Measurements from ENCODE around the gene ZSCAN16. TPM values are rescaled to one million over a fixed set of nuclear protein-coding genes. Genes with fewer than 3 reads are reported as not detected.
A peak's percentile ranks its signal among the peaks of the same experiment; 100 is the strongest.
"Not testable (repeated sequence)": the region's sequence is repeated elsewhere in the genome, so short reads cannot be mapped to it uniquely, and the experiment has no call there.

Gene ZSCAN16
- total RNA-seq, 2 donors from 2014 or later = 7.1 to 8.6 TPM

DNA sequence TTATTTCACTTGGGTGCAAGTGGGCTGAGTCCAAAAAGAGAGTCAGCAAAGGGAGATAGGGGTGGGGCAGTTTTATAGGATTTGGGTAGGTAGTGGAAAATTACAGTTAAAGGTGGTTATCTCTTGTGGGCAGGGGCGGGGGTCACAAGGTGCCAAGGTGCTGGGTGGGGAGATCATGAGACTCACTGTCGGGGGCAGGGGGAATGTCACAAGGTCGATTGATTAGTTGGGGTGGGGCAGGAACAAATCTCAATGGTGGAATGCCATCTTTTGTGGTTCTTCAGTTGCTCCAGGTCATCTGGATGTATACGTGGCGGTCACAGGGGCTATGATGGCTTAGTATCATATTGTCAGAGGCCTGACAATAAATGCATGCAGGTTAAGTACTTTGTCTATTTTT is 2.1 kb upstream of the ZSCAN16 start:
- intact Hi-C loops (cut with DNase I, micrococcal nuclease); DNase-seq; ATAC-seq: not testable (repeated sequence)

DNA sequence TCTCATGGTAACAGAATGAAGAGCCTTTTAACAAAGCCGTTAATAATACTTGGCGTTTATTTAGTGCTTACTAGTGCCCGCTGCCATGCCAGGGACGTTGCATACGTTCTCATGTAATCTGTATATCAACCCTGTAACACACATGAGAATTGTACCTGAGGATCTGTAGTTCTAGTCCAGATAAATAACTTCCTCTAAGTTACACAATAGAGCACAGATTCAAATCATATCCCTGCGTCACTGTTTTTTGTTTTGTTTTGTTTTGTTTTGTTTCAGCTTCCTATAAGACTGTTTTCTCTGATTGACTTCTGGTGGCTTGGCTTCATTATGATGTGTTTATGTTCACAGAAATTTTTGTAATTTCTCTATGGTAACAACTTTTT is 553 bp downstream of the ZSCAN16 start:
- ATAC-seq = peak; percentile 49
- intact Hi-C loops (cut with DNase I, micrococcal nuclease) = no loop called here
- DNase-seq = no peak

DNA sequence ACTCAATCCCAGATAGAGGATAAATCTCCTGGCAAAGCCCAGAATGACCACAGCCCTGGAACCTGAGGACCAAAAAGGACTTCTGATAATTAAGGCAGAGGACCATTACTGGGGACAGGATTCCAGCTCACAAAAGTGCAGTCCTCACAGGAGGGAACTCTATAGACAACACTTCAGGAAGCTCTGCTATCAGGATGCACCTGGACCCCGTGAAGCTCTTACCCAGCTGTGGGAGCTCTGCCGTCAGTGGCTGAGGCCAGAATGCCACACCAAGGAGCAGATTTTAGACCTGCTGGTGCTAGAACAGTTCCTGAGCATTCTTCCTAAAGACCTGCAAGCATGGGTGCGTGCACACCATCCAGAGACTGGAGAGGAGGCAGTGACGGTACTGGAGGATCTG is 992 bp downstream of the ZSCAN16 start:
- intact Hi-C loops (cut with DNase I, micrococcal nuclease) = no loop called here
- ATAC-seq = no peak
- no peak for DNase-seq

DNA sequence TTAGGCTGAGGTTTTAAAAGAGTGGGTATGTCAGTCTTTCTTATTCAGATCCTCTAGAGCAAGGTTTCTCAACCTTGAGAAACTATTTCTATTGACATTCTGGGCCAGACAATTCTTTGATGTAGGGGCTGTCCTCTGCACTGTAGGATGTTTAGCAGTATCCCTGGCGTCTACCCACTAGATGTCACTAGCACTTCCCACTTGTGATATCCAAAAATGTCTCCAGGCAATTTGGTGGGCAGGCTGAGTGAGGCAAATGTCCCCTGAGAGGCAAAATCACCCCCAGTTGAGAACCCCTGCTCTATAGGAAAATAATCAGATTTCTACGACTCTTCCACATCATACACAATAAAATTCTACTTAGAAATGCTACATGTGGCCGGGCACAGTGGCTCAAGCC is 9.6 kb downstream of the ZSCAN16 start:
- DNase-seq = peak in 1 of 2 donors; percentile 10
- intact Hi-C loops (cut with DNase I, micrococcal nuclease) = no loop called here
- no peak for ATAC-seq

DNA sequence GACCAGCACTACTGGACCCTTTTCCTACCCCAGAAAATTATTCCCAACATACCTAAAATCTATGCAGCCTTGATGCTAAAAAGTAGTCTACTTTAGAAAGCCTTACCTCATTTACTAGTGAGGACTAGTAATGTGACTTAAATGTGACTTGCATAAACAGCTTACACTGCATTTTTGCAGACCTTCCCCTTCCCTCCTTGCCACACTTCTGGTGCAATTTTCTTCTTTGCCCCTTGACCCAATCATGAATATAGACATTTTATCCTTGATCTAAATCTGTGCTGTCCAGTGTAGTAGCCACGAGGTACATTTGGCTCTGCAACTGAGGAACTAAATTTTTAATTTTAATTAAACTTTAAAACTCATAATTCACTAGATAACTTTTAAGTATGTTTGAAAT is 10.3 kb downstream of the ZSCAN16 start:
- DNase-seq (no peak), ATAC-seq (no peak)
- intact Hi-C loops (cut with DNase I, micrococcal nuclease) = no loop called here

DNA sequence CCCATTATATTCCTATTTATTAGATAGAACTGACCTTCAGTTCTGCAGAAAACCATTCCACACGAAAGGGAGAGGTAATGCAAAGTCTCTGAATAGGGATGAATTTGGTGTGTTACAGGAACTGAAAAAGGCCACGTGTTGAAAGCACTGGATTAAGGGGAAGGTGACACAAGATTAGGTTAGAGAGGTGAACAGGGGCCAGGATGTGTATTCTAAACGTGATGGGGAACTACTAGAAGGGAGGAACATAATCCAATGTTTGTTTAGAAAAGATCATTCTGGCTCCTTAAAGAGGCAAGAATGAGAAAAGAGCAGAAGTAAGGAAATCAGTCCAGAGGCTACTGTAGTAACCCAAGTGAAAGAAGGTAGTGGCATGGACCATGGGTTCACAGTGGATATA is 11.0 kb downstream of the ZSCAN16 start:
- DNase-seq (no peak), ATAC-seq (no peak)
- intact Hi-C loops (cut with DNase I, micrococcal nuclease) = no loop called here

DNA sequence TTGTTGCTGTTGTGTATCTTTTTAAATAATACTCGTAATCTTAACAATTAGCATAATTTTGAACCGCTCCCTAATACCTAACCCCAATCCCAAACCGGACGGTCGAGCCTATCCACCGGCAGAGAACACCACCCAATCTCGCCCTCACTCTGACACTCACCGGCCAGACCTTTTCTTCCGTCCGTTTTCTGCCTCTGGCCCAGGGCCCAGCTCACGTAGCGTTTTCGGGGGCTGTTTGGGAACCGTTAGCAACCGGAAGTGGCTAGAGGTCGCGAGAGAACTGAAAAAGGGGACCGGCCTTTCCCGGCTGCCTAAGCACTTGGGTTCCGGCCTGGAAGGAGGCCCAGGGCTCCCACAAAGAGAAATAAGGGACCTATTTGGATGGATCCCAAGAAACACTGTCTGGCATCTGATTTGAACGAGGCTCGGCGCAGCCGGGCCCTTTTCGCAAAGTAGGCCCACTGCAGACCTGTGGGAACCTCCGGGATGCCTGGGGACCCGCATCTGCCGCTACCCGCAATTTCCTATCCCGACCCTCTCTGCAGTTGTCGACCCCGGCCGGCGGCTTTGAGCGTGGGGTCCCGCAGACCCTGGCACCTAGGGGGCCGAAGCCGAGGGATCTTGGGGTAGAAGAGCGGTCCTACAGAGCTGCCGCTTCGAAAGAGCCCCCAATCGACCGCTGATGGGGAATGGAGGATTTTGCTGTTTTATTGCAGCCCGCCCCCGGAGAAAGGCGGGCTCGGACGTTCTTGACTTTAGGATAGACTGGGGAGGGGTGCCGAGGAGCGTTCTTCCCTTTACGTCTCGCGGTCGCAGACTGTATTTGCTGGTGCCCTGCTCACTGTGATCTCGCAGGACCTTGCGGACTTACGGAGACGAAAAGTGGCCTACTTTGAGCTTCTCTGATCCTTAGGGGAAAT is 12.4 kb downstream of the ZSCAN16 start:
- intact Hi-C loops (cut with DNase I, micrococcal nuclease) = no loop called here
- DNase-seq (peak; percentile 87 to 91), ATAC-seq (peak; percentile 77)

DNA sequence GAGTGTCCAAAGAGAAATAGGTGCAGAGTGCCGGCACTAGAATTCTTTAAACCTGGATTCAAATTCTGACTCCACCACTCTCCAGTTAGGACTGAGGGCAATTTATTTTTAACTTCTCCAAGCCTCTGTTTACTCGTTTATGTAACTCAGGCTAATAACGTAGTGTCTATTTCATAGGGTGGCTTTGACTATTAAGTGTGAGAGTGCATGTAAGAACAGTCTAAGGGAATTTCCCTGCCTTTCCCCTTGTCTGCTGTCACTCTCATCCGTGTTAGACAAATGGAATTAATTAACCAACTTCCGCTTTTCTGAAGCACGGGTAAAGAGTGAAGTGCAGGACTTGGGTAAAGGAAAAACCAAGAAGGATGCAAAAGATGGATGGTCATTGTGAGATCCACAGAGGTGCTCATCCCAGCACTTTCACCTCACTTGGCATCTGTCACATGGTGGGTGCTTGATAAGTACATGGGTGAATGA is 13.1 kb downstream of the ZSCAN16 start:
- DNase-seq (no peak), ATAC-seq (peak; percentile 18)
- intact Hi-C loops (cut with DNase I, micrococcal nuclease) = no loop called here

DNA sequence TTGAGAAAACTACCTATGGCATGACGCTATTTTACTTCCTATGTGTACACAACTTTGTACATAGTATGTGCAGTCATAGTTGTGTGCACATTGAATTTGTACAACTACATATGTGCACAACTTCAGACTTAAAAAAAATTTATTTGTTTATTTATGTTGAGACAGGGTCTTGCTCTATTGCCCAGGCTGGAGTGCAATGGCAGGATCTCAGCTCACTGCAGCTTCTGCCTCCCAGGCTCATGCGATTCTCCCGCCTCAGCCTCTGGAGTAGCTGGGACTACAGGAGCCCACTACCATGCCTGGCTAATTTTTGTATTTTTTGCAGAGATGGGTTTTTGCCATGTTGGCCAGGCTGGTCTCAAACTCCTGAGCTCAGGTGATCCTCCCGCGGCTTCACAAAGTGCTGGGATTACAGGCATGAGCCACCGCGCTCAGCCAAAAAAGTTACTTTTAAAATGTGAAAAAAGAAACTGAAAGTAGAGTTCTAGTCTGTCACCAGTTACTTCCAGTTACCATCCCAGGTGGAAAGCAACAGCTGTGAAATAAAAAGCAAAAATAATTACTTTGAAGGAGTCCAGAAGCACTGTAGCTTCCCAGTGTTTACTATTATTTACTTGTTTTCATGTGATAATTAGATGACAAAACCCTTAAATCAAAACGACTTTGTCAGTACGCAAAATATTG is 15.6 kb downstream of the ZSCAN16 start:
- no peak for ATAC-seq
- intact Hi-C loops (cut with DNase I, micrococcal nuclease) = loop anchor here in 1 of 2 donors (10.0 kb wide), 1 partner anchor 75 kb away; no protein-coding TSS in a partner anchor
- DNase-seq = no peak

DNA sequence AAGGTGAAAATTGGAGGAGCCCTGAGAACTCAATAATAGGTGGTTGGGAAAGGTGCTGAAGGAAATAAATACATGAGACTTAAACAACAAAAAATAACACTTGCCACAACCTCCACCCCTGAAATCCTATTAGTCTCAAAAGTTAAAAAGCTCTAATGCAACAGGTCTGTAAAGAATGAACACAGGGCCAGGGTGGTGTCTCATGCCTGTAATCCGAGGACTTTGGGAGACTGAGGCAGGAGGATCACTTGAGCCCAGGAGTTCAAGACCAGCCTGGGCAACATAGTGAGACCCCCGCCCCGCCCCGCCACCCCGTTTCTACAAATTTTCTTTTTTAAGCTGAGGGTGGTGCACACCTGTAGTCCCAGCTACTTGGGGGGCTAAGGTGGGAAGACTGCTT is 16.2 kb downstream of the ZSCAN16 start:
- intact Hi-C loops (cut with DNase I, micrococcal nuclease) = loop anchor here in 1 of 2 donors (10.0 kb wide), 1 partner anchor 74 kb away; no protein-coding TSS in a partner anchor
- DNase-seq (no peak), ATAC-seq (no peak)

DNA sequence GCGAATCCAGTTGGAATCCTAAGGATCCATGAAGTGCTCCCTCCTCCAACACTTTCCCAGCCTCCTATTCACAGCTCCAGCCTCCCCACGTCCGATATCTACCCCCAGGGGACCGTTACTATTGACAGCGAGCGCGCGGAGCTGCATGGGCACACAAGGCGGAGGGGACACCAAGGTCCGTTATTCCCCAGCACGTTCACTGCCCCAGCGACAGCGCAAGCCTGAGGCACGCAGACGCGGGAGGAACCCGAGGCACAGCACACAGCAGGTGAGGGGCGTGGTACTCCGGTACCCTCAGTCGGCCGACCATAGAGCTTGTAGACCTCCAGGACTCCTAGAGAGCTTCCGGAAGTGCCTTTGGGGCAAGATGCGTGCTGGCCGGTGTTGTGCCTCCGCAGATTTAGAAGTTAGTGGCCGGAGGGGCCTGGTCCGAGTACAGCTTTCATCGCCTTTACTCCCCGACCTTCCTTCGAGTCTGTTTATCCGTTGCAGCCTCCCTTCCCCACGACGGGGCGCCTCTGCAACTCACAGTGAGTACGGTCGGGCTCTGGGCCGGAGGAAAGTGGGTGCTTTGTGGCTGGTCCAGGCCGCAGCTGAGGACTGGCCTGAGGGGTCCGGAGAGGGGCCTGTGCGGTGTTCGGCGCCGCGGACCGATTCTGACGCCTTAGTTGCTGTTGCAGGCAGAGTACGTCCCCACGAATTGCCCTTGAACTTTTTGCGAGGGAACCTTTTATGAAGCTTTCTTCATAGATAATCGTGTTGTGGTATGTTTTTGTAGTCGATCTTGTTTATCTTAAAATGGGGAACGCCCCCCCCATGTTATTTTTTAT is 17.3 kb downstream of the ZSCAN16 start, which contains the start of gene ZKSCAN8:
Gene ZKSCAN8, plus strand, starts transcription at position 384 of the 830 bp plus-strand sequence. CDS start 6,525 bp downstream, outside the sequence.
- ATAC-seq = peak; percentile 90
- DNase-seq = peak; percentile 81 to 83
- intact Hi-C loops (cut with DNase I, micrococcal nuclease) = loop anchor here in 1 of 2 donors (10.0 kb wide), 1 partner anchor 73 kb away; no protein-coding TSS in a partner anchor

DNA sequence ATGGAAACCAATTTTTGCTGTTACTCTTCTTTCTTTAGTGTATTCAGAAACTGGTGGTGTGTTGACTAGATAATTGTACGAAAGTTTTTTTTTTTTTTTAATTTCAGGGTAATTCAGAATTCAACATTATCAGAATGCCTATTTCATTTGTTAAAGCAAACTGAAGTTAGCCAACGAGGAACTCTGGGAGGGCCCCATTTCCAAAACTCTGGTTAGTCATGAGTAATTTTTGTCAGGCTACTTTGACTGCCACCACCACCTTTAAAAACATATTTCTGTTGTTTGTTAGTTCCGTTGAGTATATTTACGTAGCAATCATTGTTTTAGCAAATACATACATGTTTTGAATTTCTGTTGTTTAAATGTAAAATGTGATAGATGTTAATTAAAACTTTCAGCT is 18.0 kb downstream of the ZSCAN16 start:
- ATAC-seq (no peak), DNase-seq (no peak)
- intact Hi-C loops (cut with DNase I, micrococcal nuclease) = loop anchor here in 1 of 2 donors (10.0 kb wide), 1 partner anchor 72 kb away; no protein-coding TSS in a partner anchor

DNA sequence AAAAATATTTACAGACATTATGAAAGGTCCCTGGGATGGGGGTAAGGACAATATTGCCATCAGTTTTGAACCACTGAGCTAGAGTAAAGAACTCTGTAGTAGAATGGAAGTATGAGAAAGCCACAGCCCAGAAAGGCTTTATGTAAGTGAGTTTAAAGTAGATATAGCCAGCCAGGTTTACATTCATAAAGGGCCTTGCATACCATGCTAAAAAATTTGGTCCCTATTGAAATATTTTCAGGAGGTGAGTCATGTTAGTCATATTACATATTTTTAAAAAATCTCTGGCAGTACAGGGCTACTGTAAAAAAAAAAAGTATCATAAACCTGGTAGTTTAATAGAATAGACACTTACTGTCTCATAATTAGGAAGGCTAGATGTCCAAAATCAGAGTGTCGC is 20.8 kb downstream of the ZSCAN16 start:
- intact Hi-C loops (cut with DNase I, micrococcal nuclease) = loop anchor here in 1 of 2 donors (10.0 kb wide), 1 partner anchor 70 kb away; no protein-coding TSS in a partner anchor
- ATAC-seq (no peak), DNase-seq (no peak)

DNA sequence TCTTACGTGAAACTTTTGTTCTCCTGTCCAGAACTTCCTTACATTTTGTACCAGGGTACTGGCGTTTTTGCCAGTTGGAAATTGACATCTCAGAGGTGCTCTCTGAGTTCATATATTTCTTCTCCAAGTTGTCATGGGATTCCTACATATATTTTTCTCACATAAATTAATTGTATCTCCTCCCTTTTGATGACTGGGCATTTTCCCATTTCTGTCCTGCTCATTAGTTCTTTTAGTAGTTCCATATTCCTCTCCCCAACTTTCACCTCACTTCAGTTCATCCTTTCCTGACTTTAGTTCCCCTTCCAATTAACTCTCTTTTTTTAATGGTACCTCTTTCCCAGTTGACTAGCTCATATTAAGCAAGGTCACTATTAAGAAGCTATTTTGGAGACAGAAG is 28.1 kb downstream of the ZSCAN16 start:
- ATAC-seq = no peak
- DNase-seq = no peak
- intact Hi-C loops (cut with DNase I, micrococcal nuclease) = no loop called here

DNA sequence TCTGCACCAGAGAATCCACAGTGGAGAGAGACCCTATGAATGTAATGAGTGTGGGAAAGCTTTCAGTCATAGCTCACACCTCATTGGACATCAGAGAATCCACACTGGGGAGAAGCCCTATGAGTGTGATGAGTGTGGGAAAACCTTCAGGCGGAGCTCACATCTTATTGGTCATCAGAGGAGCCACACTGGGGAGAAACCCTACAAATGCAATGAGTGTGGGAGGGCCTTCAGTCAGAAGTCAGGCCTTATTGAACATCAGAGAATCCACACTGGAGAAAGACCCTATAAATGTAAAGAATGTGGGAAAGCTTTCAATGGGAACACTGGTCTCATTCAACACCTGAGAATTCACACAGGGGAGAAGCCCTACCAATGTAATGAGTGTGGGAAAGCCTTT is 29.1 kb downstream of the ZSCAN16 start:
- intact Hi-C loops (cut with DNase I, micrococcal nuclease) = no loop called here
- DNase-seq = no peak
- no peak for ATAC-seq

DNA sequence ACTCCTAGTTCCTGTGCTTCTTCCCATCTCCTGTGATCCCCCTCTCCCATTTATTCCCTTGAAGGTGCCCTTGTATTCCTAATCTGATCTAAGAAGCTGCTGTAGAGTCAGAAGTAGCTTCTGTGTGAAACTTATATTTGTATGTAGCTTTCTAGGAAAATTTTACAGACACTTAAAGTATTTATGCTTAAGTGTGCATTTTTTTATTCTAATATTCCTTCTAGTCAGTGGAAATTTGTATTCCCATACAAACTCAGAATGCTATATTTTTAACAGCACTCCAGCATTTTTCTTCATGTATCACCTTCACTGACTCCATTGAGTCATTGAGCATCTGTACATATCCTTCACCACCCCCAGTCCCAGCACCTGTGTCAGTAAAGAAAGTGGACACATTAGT is 29.9 kb downstream of the ZSCAN16 start:
- intact Hi-C loops (cut with DNase I, micrococcal nuclease) = no loop called here
- no peak for ATAC-seq
- no peak for DNase-seq

DNA sequence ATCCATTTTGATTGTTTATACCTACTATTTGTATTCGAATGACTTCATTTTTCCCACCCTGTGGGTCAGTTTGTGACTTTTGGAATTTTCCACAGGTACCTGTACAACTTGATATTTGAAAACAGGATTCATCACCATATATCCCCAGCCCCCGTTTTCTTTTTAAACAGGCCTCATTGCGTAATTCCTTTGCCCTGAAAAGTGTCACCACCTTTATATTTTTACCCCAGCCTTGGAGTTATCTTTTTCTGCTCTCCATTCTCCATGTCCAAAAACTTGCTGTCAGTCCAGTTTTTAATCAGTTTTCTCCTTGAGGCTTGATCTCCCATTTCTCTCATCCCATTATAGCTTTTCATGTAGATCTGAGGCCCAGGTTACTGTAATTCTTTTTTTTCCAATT is 33.9 kb downstream of the ZSCAN16 start:
- DNase-seq (no peak), ATAC-seq (no peak)
- intact Hi-C loops (cut with DNase I, micrococcal nuclease) = no loop called here

DNA sequence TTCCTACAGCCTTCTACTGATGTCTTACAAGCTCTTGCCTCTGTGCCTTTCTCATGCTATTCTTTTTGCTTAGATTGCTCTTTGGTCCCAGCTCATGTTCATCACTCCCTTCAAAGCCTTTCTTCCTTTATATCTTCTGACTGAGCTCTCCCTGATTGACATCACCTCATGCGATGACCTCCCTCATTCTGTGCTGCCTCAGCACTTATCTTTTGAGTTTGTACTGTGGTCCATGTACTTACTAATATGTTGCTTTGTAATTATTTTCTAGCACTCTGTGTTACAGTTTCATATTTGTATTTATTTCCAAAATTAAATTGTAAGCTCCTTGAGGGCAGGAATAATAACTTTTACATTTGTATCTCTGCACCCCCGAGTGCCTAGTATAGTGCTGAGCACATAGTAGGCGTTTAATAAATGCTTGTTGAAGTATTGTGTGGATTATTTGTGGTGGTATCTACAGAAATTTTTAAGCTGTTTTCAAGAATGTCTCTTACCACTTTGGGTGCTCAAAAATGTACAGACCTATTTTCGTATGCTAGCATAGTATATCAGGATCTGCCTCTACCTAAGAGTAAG is 34.7 kb downstream of the ZSCAN16 start:
- DNase-seq (no peak), ATAC-seq (no peak)
- intact Hi-C loops (cut with DNase I, micrococcal nuclease) = no loop called here

Measured in left colon (tissue), 2 donors.